HL-60 (cell line): ENCODE measurements around the gene TARBP2.

ENCODE experiments used
- CTCF ChIP-seq: IDR thresholded peaks from one replicate; pipeline ENCODE4 v1.5.1; 2011; ENCODE audit warnings: low read length, control low read depth, inconsistent platforms; ENCODE audit not compliant: insufficient read depth
- GABPA ChIP-seq: IDR thresholded peaks from 2 replicates; pipeline ENCODE4 v1.6.1; 2012; ENCODE audit warnings: low read depth

DNA sequence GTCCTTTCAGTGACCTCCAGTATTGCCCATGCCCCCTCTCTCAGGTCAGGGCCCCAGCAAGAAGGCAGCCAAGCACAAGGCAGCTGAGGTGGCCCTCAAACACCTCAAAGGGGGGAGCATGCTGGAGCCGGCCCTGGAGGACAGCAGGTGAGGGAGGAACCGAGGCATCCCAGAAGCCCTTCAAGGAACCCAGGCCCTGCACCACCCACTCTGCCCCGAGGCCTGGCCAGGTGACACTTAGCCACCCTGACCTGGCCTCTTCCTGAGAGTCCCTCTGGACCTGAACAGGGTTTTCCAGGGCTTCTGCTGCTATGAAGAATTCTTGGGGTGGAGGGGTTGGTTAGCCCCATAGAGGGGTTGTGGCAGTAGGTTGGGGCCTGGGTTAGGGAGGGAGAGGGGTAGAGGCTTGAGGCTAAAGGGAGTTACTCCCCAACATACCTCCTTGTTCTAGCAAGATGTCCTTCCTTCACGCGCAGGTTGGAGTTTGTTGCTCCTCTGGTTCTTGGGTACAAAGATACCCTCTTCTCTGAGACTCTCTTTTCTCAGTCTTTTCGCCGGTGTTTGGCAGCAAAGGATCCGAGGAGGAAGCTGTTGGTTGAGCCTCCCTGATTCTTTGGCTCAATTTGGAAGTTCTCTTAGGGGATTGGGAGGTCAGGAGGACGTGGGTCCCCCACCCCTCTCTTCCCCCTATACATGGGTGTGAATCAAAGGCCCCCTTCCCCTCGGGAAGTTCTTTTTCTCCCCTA is 2.1 kb downstream of the TARBP2 start:
- TF ChIP-seq CTCF (no peak), GABPA (no peak)
